ENCODE data around the gene DUSP21.

Gene DUSP21

DNA sequence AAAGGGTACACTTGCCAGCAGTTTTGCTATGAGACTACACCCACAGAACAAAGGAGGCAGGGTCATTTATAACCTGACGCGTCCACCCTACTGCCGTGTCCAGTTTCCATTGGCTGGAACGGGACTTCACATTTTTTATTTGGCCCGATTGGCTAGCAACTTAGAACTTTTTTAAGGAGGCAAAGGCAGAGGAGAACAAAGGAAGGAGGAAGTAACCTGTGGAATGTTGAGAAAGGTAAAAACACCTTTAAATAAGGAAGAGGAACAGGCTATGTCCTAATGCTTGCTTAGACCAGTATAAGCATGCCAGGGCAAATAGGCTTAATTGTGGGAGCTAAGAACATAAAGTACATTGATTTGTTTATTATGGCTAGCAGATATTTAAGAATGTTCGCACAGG, 47.8 kb downstream of the DUSP21 start:
- TF ChIP-seq, protein P1, sequence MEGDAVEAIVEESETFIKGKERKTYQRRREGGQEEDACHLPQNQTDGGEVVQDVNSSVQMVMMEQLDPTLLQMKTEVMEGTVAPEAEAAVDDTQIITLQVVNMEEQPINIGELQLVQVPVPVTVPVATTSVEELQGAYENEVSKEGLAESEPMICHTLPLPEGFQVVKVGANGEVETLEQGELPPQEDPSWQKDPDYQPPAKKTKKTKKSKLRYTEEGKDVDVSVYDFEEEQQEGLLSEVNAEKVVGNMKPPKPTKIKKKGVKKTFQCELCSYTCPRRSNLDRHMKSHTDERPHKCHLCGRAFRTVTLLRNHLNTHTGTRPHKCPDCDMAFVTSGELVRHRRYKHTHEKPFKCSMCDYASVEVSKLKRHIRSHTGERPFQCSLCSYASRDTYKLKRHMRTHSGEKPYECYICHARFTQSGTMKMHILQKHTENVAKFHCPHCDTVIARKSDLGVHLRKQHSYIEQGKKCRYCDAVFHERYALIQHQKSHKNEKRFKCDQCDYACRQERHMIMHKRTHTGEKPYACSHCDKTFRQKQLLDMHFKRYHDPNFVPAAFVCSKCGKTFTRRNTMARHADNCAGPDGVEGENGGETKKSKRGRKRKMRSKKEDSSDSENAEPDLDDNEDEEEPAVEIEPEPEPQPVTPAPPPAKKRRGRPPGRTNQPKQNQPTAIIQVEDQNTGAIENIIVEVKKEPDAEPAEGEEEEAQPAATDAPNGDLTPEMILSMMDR (IDR thresholded peaks at IDR 0.05; ENCODE audit: control insufficient read depth, extremely low read depth, insufficient read depth): no peak
- H3K4me3 ChIP-seq (ENCODE audit: low read depth, low read length): peak overlapping the region; percentile 45
- DNase-seq (ENCODE audit: low read depth): peak; percentile 89
